Activated CD4-positive, alpha-beta T cell treated with anti-CD3 and anti-CD28 coated beads, Interleukin-2, amount 10 ng/mL, durations not matched to agents 24 days and 14 days (primary cell): ENCODE results near the gene EMCN. TPM values are rescaled to one million over a fixed set of nuclear protein-coding genes. Genes with fewer than 3 reads are reported as not detected.

Experiments used
- DNase-seq: peaks from one replicate; pipeline ENCODE4 v3.0.0; 2022
- H3K27ac Mint-ChIP-seq: one replicate; pipeline ENCODE4 v1.8.0; 2022; ENCODE audit warnings: mild to moderate bottlenecking, mixed read lengths
- H3K27me3 Mint-ChIP-seq: one replicate; pipeline ENCODE4 v1.8.0; 2022; ENCODE audit warnings: mixed read lengths
- H3K36me3 Mint-ChIP-seq: one replicate; pipeline ENCODE4 v1.8.0; 2022; ENCODE audit warnings: low read depth, mild to moderate bottlenecking, mixed read lengths
- H3K4me1 Mint-ChIP-seq: one replicate; pipeline ENCODE4 v1.8.0; 2021; ENCODE audit warnings: mixed read lengths
- H3K4me3 Mint-ChIP-seq: one replicate; pipeline ENCODE4 v1.8.0; 2022; ENCODE audit warnings: mild to moderate bottlenecking, moderate library complexity, mixed read lengths
- H3K9me3 Mint-ChIP-seq: one replicate; pipeline ENCODE4 v1.8.0; 2021; ENCODE audit warnings: mixed read lengths
- intact Hi-C: fragments of 100-400 bp; cut with micrococcal nuclease; formaldehyde crosslinking; loops from one replicate; pipeline ENCODE4 v1.15.1; 2023
- total RNA-seq: library from RNA; stranded (reverse); gene quantifications from 2 replicates; pipeline ENCODE4 v1.2.3, GENCODE V29; 2022

Gene EMCN
- total RNA-seq, 1 donor from 2014 or later, result not detected

DNA sequence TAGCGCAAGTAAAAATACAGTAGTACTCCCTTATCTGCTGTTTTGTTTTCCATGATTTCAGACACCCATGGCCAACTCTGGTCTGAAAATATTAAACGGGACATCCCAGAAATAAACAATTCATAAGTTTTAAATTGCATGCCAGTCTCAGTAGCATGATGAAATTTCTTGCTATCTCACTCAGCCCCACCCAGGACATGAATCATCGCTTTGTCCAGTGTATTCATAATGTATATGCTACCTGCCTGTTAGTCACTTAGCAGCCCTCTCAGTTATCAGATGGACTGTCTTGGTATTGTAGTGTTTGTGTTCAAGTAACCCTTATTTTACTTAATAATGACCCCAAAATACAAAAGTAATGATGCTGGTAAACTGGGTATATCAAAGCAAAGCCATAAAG lies 169.3 kb downstream of the EMCN start:
- Mint-ChIP-seq H3K36me3 (no peaks in the 10 kb centered on the region), H3K9me3 (no peaks in the 10 kb centered on the region), H3K4me3 (no peak overlapping the region), H3K27me3 (no peaks in the 10 kb centered on the region), H3K27ac (no peak overlapping the region), H3K4me1 (no peaks in the 10 kb centered on the region)
- no peak for DNase-seq
- intact Hi-C loops, result no loop called here

DNA sequence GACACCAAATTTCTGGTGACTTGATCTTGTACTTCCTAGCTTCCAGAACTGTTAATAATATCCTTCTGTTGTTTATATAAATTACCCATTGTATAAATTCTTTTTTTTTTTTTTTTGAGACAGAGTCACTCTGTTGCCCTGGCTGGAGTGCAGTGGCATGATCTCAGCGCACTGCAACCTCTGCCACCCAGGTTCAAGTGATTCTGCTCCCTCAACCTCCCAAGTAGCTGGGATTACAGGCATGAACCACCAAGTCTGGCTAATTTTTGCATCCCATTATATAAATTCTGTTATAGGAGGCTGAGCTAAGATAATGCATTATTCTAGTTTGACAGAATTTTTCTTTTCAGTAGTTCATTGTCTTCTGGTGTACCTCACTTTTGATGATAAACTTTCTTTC lies 170.6 kb downstream of the EMCN start:
- H3K27me3 Mint-ChIP-seq, result no peaks in the 10 kb centered on the region
- no peaks in the 10 kb centered on the region for H3K36me3 Mint-ChIP-seq
- no peak for DNase-seq
- H3K4me1 Mint-ChIP-seq, result no peaks in the 10 kb centered on the region
- H3K4me3 Mint-ChIP-seq, result no peak overlapping the region
- no peak overlapping the region for H3K27ac Mint-ChIP-seq
- no peaks in the 10 kb centered on the region for H3K9me3 Mint-ChIP-seq
- intact Hi-C loops, result no loop called here

DNA sequence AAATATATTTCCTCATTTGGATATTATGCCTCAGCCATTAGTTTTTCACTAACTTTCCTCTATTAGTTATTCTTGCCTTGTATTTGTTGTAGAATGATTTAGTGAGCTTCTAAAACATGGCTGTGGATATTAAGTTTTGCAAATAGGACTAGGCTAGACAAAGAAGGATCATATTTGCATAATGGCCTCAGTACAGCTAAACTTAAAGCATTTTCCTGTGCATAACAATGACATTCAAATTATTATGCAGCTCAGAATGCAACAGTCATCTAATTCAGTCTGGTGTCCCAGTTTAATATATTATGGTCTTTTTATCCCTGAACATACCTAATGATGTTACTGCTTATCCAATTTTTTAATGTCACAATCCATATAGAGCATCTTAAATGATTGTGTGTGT lies 172.2 kb downstream of the EMCN start:
- intact Hi-C loops, result no loop called here
- H3K9me3 Mint-ChIP-seq, result no peaks in the 10 kb centered on the region
- H3K36me3 Mint-ChIP-seq, result no peaks in the 10 kb centered on the region
- no peak overlapping the region for H3K27ac Mint-ChIP-seq
- H3K27me3 Mint-ChIP-seq, result no peaks in the 10 kb centered on the region
- DNase-seq, result no peak
- no peak overlapping the region for H3K4me3 Mint-ChIP-seq
- no peaks in the 10 kb centered on the region for H3K4me1 Mint-ChIP-seq
